NB4 (cell line): Measurements from ENCODE around the gene ERVW-1.

Experiments used
- DNase-seq: peaks from one replicate; pipeline ENCODE4 v3.0.0; 2010; ENCODE audit warnings: low read depth
- H3K4me3 ChIP-seq: one replicate; pipeline ENCODE4 v1.5.1; 2011; ENCODE audit warnings: mild to moderate bottlenecking, low read depth, low read length, moderate library complexity
- CTCF ChIP-seq: IDR thresholded peaks from one replicate; pipeline ENCODE4 v1.5.1; 2012; ENCODE audit warnings: low read depth, low read length
- MYC ChIP-seq: IDR thresholded peaks from 2 replicates; pipeline ENCODE4 v1.6.1; 2011; ENCODE audit warnings: low read depth, low read length
- POLR2A ChIP-seq: IDR thresholded peaks from 2 replicates; pipeline ENCODE4 v1.6.1; 2011; ENCODE audit warnings: mild to moderate bottlenecking; ENCODE audit not compliant: insufficient read length; ENCODE audit errors: extremely low read depth
- TF ChIP-seq, protein P1 (sequence below): IDR thresholded peaks from 2 replicates; pipeline ENCODE4 v1.6.1; 2011; ENCODE audit warnings: low read depth, low read length

Gene ERVW-1

DNA sequence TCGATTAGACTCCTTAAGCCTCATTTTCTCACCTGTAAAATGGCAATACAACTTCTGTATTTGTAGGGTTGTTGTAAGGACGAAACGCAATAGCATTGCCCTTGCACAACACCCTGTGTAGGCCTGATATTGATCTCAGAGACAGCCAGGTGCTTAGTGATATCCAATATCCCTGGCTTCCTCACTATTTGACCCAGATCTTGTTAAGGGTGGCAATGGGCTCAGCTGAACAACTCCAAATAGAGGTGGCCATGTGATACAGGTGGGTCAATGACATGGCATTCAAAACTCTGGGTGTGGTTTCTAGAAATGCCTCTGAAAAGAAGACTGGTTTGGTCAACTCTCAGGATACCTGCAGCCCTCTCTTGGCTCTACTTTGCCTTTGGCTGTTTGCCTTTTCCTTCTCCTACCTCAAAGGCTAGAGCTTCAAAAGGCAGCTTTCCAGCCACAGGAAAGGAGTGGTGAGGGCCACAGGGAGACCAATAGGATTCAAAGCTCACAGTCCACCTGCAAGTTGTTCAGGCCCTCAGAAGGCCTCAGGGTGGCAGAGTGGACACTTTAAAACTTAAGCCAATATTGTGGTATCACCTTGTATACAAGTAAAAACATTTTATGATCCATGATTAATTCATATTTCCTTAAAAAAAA, 45.3 kb downstream of the ERVW-1 start:
- no peak overlapping the region for H3K4me3 ChIP-seq
- TF ChIP-seq, protein P1, sequence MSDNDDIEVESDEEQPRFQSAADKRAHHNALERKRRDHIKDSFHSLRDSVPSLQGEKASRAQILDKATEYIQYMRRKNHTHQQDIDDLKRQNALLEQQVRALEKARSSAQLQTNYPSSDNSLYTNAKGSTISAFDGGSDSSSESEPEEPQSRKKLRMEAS: no peak
- TF ChIP-seq POLR2A: no peak
- no peak for TF ChIP-seq MYC
- no peak for TF ChIP-seq CTCF
- DNase-seq: no peak

DNA sequence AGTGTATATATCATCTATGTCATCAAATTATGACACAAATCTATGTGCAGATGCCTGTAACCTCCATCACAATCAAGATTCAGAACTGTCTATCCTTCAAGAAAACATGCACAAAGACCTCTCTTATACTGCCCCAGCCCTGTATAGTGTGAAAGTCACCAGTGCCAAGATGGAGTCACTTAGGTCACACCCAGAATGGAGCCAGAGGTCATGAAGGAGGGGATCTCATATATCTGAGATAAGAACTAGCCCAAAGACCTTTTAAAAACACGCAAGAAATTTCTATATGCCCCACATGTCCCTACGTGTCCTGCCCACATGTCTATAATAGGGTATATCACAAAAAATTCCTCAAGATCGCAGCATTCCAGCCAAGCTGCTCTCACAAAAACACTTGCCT, 50.6 kb downstream of the ERVW-1 start:
- TF ChIP-seq CTCF (no peak), MYC (no peak), POLR2A (no peak)
- TF ChIP-seq, protein P1: no peak
- H3K4me3 ChIP-seq: no peak overlapping the region
- DNase-seq: no peak

DNA sequence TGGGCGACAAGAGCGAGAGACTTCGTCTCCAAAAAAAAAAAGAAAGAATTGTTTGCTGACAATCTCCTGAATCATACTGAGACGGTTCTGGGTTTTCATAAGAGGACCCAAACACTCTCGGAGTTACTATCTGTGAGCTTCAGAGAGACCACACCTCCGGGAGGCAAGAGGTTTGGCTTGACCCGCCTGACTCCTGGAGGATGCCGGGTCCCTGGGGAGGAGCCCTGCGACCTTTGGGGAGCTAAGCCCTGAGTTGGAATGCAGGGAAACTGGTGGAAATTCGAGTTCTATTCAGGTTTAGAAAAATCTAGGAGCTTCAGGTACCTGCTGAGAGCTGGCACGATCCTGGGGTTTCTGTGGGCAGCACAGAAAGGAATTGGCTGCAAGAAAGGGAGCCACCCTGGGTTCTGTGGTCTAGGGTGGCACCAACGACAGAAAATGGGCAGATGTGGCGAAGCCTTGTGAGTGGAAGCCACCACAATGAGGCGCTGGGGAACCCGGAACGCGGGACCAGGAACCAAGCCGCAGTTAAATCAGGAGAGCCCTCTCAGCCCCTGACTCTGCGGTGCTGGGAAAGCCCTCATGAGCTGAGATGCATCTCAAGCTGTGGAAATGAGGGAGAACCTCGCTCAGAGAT, 52.3 kb downstream of the ERVW-1 start:
- no peak overlapping the region for H3K4me3 ChIP-seq
- no peak for TF ChIP-seq POLR2A
- TF ChIP-seq CTCF: no peak
- no peak for TF ChIP-seq MYC
- TF ChIP-seq, protein P1: no peak
- peak; percentile 47 for DNase-seq

- no peak for DNase-seq
- H3K4me3 ChIP-seq: no peak overlapping the region
- TF ChIP-seq, protein P1: no peak
- TF ChIP-seq CTCF (no peak), MYC (no peak), POLR2A (no peak)
Measured at GRCh38 chr7:92423710-92424131, 54.0 kb downstream of the ERVW-1 start.

GRCh38 chr7:92422926-92423325, 54.8 kb downstream of the ERVW-1 start:
- no peak overlapping the region for H3K4me3 ChIP-seq
- TF ChIP-seq CTCF: no peak
- TF ChIP-seq, protein P1: no peak
- no peak for TF ChIP-seq MYC
- no peak for TF ChIP-seq POLR2A
- DNase-seq: no peak
